Mucosa of rectum (tissue), 2 donors: ENCODE data around the gene KCTD7.
"Not testable (repeated sequence)": the region's sequence is repeated elsewhere in the genome, so short reads cannot be mapped to it uniquely, and the experiment has no call there.

Experiments used
- H3K27ac ChIP-seq, 2 donors: one replicate each; pipeline ENCODE4 v1.7.0; 2013; ENCODE audit warnings: inconsistent platforms in 2 of 2, low read depth in 2 of 2, low read length in 2 of 2
- H3K27me3 ChIP-seq, 2 donors: one replicate each; pipeline ENCODE4 v1.7.0; 2013; ENCODE audit warnings: low read length in 2 of 2; ENCODE audit not compliant: control insufficient read depth in 2 of 2, insufficient read depth in 2 of 2
- H3K36me3 ChIP-seq, 2 donors: one replicate each; pipeline ENCODE4 v1.7.0; 2013; ENCODE audit warnings: low read length in 2 of 2; ENCODE audit not compliant: control insufficient read depth in 2 of 2, insufficient read depth in 2 of 2
- H3K4me1 ChIP-seq, 2 donors: one replicate each; pipeline ENCODE4 v1.7.0; 2013; ENCODE audit warnings: low read length in 2 of 2, mild to moderate bottlenecking in 1 of 2; ENCODE audit not compliant: control insufficient read depth in 2 of 2, insufficient read depth in 2 of 2
- H3K4me3 ChIP-seq, 2 donors: one replicate each; pipeline ENCODE4 v1.7.0; 2013; ENCODE audit warnings: low read length in 2 of 2
- H3K9ac ChIP-seq, 2 donors: one replicate each; pipeline ENCODE4 v1.7.0; 2013; ENCODE audit warnings: low read length in 2 of 2, low read depth in 1 of 2, mild to moderate bottlenecking in 1 of 2
- H3K9me3 ChIP-seq, 2 donors: one replicate each; pipeline ENCODE4 v1.7.0; 2013; ENCODE audit warnings: low read length in 2 of 2; ENCODE audit not compliant: control insufficient read depth in 2 of 2
- donor health status: healthy.
- donor health status: Normal muscosa, but diverticular disease.

KCTD7 gene

DNA sequence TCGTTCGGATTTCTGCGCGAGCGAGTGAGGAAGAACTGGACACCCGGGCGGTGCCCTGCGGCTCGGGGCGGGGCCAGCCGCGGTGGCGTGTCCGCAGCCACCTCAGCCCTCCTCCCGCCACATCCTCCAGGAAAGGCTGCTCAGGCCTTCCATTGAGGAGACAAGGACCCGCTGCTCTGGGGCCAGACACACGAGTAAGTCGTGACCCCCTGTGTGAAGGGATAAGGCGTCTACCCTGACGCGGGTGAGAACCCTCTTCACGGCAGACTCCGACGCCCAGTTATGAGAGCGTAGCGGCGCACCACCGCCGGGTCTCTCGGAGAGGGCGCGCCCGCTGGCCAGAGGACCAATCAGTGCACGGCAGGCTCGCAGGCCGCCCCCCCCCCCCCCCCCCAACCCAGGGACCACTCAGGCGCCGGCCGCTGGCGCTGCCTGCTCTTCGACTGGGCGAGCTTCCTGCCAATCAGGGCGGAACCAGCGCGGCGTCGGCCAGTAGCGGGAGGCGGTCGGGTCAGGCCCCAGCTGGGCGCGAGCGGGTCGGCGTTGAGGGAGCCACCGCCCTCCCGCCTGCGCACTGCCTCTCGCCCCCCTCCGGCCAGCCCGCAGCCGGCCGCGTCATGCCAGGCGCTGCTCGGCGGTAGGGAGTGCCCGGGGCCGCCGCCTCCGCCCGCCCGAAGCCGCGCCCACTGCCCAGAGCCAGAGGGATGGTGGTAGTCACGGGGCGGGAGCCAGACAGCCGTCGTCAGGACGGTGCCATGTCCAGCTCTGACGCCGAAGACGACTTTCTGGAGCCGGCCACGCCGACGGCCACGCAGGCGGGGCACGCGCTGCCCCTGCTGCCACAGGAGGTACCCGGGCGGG is at the start of gene KCTD7:
Gene KCTD7, plus strand, starts transcription at position 521 of the 861 bp plus-strand sequence. Its CDS starts 184 bp downstream, at position 705.
- H3K9ac ChIP-seq = peak within 1 kb of the TSS; percentile 94 to 96
- H3K9me3 ChIP-seq = no peaks in the 10 kb centered on the region
- H3K36me3 ChIP-seq = no peaks in the 10 kb centered on the region
- peak within 1 kb of the TSS; percentile 91 to 93 for H3K4me3 ChIP-seq
- no peaks in the 10 kb centered on the region for H3K27me3 ChIP-seq
- peaks cover 10 to 13% of the 10 kb centered on the region in 2 donors for H3K4me1 ChIP-seq
- H3K27ac ChIP-seq = peak within 1 kb of the TSS; percentile 97 to 99

DNA sequence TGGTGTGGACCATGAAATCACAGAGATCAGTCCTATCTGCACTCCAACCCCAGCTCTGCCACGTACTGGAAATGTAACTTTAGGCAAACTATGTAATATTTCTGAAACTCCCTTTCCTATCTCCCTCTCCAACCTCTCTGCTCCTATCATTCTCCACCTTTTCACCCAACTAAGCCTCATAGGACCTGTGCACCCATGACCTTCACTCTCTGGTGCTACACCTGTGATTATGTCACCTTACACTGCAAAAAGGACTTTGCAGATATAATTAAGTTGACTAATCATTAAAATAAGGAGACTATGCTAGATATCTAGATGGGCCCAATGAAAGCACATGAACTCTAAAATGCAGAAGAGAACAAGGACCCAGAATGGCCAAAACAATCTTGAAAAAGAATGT is 48.3 kb upstream of the KCTD7 start:
- H3K9me3 ChIP-seq, H3K9ac ChIP-seq, H3K27ac ChIP-seq, H3K27me3 ChIP-seq, H3K4me1 ChIP-seq, H3K4me3 ChIP-seq: not testable (repeated sequence)
- H3K36me3 ChIP-seq = peaks cover 0 to 25% of the 10 kb centered on the region in 2 donors

DNA sequence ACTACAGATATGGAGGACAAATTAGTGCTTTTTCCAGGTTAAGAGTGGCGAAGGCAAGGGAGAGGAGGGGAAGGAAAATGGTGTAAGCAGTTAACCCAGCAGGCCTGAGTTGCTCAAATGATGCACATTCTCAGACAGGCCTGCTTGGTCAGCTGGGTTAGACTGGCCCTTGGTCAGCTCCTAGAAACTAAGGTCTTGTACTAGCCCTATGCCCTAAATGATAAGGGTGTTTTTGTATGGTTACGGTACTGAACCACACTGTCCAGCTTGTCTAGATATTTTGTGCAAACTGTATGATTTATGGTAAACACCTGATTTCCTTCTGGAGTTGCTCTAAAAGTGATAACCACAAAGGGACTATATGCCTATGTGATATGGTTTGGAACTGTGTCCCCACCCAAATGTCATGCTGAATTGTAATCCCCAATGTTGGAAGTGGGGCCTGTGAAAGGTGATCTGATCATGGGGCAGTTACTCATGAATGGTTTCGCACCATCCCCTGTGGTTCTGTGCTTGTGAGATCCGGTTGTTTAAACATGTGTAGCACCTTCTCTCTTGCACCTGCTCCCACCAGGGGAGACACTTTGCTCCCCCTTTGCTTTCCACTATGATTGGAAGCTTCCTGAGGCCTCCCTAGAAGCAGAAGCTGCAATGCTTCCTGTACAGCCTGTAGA is 45.7 kb upstream of the KCTD7 start:
- H3K27ac ChIP-seq, H3K9ac ChIP-seq, H3K27me3 ChIP-seq, H3K4me3 ChIP-seq, H3K4me1 ChIP-seq, H3K9me3 ChIP-seq: not testable (repeated sequence)
- H3K36me3 ChIP-seq = peaks cover 0 to 19% of the 10 kb centered on the region in 2 donors

DNA sequence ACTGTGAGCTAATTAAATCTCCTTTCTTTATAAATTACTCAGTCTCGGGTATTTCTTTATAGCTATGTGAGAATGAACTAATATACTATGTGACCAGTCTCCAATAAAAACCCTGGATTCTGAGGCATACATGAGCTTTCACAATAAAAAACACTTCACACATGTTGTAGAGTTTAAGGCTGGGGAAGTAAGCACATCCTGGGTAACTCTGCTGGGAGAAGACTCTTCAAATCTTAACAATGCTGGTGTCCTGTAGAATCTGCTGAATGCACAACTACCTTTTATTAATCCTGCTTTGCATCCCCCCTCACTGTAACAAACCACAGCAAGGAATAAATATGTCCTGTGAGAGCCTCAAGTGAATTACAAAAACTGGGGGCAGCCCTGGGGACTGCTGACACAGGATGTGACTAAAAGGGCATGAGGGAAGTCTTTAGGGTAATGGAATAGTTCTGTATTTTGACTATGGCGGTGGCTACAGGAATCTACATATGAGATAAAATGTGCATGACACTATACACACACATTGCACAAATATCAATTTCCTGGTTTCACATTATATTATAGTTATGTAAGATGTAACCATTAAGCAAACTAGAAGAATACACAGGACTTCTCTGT is 45.1 kb upstream of the KCTD7 start:
- Histone ChIP-seq H3K4me3 (no peak overlapping the region), H3K9me3 (no peaks in the 10 kb centered on the region), H3K4me1 (no peaks in the 10 kb centered on the region), H3K27ac (no peak overlapping the region), H3K9ac (no peak overlapping the region), H3K27me3 (no peaks in the 10 kb centered on the region), H3K36me3 (peaks cover 0 to 19% of the 10 kb centered on the region in 2 donors)

DNA sequence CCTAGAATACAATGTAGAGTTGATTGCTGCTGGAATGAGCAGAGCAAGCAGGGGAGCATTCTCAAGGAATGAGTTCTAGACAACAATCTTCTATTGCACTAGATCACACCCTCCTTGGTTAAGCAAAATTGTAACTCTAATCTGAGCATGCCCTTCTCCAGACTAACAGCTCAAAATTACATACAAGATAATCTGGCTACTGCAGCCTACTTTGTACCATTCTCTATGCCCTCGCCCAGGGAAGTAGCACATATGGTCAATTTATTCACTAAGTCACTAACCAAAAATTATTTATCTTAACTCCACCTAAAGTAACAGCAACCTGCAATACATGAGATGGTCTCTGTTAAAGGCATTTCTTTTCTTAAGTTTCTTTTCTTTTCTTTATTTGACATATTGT is 42.5 kb upstream of the KCTD7 start:
- Histone ChIP-seq H3K4me3 (no peak overlapping the region), H3K9me3 (no peaks in the 10 kb centered on the region), H3K27ac (no peak overlapping the region), H3K9ac (no peak overlapping the region), H3K36me3 (peaks cover 0 to 19% of the 10 kb centered on the region in 2 donors), H3K27me3 (no peaks in the 10 kb centered on the region), H3K4me1 (peaks cover 4 to 6% of the 10 kb centered on the region in 2 donors)

DNA sequence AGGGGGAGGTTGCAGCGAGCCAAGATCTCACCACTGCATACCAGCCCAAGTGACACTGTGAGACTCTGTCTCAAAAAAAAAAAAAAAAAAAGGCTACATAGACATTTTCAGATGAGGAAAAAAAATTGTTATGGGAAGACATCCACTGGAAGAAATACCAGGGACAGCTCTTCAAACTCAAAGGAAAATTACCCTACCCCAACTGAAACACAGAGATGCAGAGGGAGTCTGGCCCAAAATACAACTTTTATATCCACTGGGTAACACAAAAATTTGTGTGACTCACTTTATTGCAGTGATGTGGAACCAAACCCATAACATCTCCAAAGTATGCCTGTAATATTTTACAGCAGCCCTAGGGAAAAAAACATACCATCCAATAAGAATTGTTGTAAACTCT is 40.5 kb upstream of the KCTD7 start:
- H3K27me3 ChIP-seq, H3K4me1 ChIP-seq, H3K4me3 ChIP-seq, H3K9ac ChIP-seq, H3K9me3 ChIP-seq, H3K27ac ChIP-seq: not testable (repeated sequence)
- peaks cover 0 to 12% of the 10 kb centered on the region in 2 donors for H3K36me3 ChIP-seq

DNA sequence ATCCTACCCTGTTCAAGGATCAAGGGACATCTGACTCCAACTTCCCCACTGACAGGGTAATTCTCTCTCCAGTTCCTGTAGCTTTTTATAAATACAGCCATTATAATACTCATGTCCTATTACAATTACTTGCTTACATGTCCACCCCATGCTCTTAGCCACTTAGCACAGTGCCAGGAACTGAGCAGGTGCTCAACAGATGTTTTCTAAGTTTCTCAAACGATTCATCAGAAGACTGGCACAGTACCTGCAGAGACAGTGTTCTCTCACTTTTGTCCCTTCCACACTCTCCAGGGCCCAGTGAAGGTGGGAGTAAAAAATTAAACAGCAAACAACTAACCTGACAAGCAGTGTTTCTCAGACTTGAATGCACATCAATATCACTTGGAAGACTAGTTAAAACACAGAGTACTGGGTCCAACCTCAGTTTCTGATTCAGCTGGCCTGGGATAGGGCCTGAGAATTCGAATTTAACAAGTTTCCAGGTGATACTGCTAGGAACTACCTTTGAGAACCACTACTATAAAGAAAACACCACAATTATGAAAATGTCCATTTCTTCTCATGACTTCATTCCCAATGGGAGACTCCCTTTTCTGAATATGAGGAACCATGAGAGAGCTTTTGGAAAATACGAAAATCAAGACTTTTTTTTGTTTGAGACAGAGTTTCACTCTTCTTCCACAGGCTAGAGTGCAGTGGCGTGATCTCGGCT is 39.7 kb upstream of the KCTD7 start:
- H3K9me3 ChIP-seq, H3K9ac ChIP-seq, H3K4me3 ChIP-seq, H3K36me3 ChIP-seq, H3K27me3 ChIP-seq, H3K27ac ChIP-seq, H3K4me1 ChIP-seq: not testable (repeated sequence)

DNA sequence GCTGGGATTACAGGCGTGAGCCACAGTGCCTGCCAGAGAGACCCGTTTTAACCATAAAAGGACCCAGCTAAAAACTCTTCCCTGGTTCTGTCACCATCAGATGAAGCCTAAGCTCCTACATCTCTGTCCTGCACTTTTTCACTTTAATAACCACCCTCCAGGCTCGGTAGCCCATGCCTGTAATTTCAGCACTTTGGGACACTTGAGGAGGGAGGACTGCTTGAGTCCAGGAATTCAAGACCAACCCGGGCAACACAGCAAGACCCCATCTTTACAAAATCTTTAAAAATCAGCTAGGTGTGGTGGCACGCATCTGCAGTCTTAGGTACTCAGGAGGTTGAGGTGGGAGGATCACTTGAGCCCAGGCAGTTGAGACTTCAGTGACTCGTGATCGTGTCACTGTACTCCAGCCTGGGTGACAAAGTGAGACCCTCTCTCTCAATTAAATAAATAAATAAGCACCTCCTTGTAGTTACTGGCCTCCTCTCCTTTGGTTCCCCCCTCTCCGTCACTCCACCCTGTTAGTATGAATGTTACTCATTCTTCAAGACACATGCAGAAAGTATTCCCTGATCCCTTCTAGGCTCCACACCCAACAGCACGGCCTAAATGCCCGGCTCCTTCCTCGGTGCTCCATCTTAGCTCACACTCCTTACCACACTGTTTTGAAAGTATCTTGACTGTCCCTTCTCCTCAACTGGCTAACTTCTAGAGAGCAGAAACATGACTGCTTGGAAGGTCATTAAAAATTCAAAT is 38.2 kb upstream of the KCTD7 start:
- H3K9ac ChIP-seq, H3K36me3 ChIP-seq, H3K27me3 ChIP-seq, H3K27ac ChIP-seq, H3K9me3 ChIP-seq, H3K4me1 ChIP-seq: not testable (repeated sequence)
- H3K4me3 ChIP-seq = peak overlapping the region in 1 of 2 donors; percentile 85

DNA sequence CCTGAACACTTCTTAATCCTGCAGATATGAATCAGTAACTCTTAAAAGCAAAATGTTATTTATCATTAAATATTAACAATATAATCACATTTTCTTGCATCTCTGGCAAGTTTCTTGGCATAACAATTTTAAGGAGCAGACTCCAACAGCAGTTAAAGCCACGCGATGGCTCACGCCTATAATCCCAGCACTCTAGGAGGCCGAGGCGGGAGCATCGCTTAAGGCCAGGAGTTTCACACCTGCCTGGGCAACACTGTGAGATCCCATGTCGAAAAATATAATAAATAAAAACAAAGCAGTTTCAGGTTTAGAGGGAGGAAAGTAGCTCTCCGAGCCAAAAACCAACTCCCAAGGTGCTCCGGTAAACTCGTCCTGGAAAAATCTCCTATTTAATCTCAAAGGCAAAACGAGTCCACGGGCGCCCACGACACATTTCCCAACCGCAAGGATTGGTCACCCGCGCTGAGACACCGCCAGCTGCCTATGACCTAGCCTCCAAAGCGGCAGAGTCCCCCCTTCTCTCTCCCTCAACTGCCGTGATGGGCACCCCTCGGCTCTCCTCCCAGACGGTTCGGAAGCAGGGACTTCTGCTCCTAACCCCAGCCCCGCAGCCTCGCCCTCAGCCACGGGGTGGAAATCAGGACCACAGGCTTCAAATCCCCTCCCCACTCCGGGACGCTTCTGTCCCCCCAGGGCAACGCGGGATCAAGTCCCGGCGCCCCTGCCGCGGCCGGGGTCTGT is 37.5 kb upstream of the KCTD7 start:
- not testable (repeated sequence) for H3K36me3 ChIP-seq, H3K4me1 ChIP-seq, H3K9me3 ChIP-seq, H3K27me3 ChIP-seq
- peak overlapping the region; percentile 83 to 90 for H3K9ac ChIP-seq
- peak overlapping the region; percentile 94 to 96 for H3K27ac ChIP-seq
- peak overlapping the region; percentile 85 to 92 for H3K4me3 ChIP-seq
